PC-3 (cell line): ENCODE results near the gene EXOC2. TPM values are rescaled to one million over a fixed set of nuclear protein-coding genes. Genes with fewer than 3 reads are reported as not detected.

Experiments
- ATAC-seq: fragments of 200-7000 bp; cut with Tn5 transposase; 2 replicates; pipeline ENCODE4 v1.9.1; 2020; ENCODE audit warnings: mild to moderate bottlenecking, moderate library complexity
- BruUV-seq: library from RNA; stranded (reverse); fragments of 400-500 nt; replicated peaks from 2 replicates; lab custom pipeline; 2021; lab: Mats Ljungman, UMichigan
- CTCF ChIA-PET: fragments of 300-600 bp; sonication (Branson Sonifier 250); formaldehyde crosslinking; loops from one replicate; lab custom pipeline; 2022; ENCODE audit warnings: antibody characterized with exemption; lab: Charles Lee
- POLR2A ChIA-PET: fragments of 300-600 bp; sonication (Branson Sonifier 250); formaldehyde crosslinking; loops from one replicate; lab custom pipeline; 2022; ENCODE audit warnings: antibody characterized with exemption; ENCODE audit not compliant: unreplicated experiment; lab: Charles Lee
- DNase-seq: peaks from one replicate; pipeline ENCODE4 v3.0.0-alpha.2; 2015
- H2AFZ ChIP-seq: fragments of 300-600 bp; sonication (generic); 2 replicates; pipeline ENCODE4 v1.6.0; 2016; ENCODE audit warnings: antibody characterized with exemption, low read length
- H3F3A ChIP-seq: fragments of 300-600 bp; sonication (generic); one replicate; pipeline ENCODE4 v1.6.0; 2017; ENCODE audit warnings: antibody characterized with exemption, low read length, control low read depth, mild to moderate bottlenecking; ENCODE audit not compliant: unreplicated experiment
- H3K27ac ChIP-seq: fragments of 300-600 bp; sonication (generic); 2 replicates; pipeline ENCODE4 v1.5.1; 2016; ENCODE audit warnings: mild to moderate bottlenecking, low read length
- H3K27me3 ChIP-seq: fragments of 300-600 bp; sonication (generic); 2 replicates; pipeline ENCODE4 v1.6.1; 2016; ENCODE audit warnings: low read length, mixed read lengths
- H3K36me3 ChIP-seq: fragments of 300-600 bp; sonication (generic); 2 replicates; pipeline ENCODE4 v1.6.1; 2016; ENCODE audit warnings: low read depth, mixed run types, low read length, mixed read lengths
- H3K4me1 ChIP-seq: fragments of 300-600 bp; sonication (generic); 2 replicates; pipeline ENCODE4 v1.5.1; 2016; ENCODE audit warnings: low read length; ENCODE audit not compliant: insufficient read depth
- H3K4me2 ChIP-seq: fragments of 300-600 bp; sonication (generic); 2 replicates; pipeline ENCODE4 v1.6.0; 2016; ENCODE audit warnings: low read length
- H3K4me3 ChIP-seq: fragments of 300-600 bp; sonication (generic); 2 replicates; pipeline ENCODE4 v1.5.1; 2016; ENCODE audit warnings: mild to moderate bottlenecking, low read length, mixed read lengths
- H3K79me2 ChIP-seq: fragments of 300-600 bp; sonication (generic); 2 replicates; pipeline ENCODE4 v1.6.1; 2017; ENCODE audit warnings: low read length, mixed read lengths
- H3K9ac ChIP-seq: fragments of 300-600 bp; sonication (generic); 2 replicates; pipeline ENCODE4 v1.6.0; 2016; ENCODE audit warnings: mild to moderate bottlenecking, low read length
- H3K9me2 ChIP-seq: fragments of 300-600 bp; sonication (generic); replicated peaks from 2 replicates; pipeline ENCODE4 v1.6.1; 2016; ENCODE audit warnings: mixed run types, low read length, mixed read lengths
- H3K9me3 ChIP-seq: fragments of 300-600 bp; sonication (generic); 2 replicates; pipeline ENCODE4 v1.6.1; 2016; ENCODE audit warnings: low read length, mixed read lengths
- H4K20me1 ChIP-seq: fragments of 300-600 bp; sonication (generic); 2 replicates; pipeline ENCODE4 v1.6.1; 2016; ENCODE audit warnings: low read length, mixed read lengths
- CTCF ChIP-seq: fragments of 300-600 bp; sonication (generic); conservative IDR thresholded peaks from 2 replicates; pipeline ENCODE4 v1.5.1; 2017; ENCODE audit warnings: antibody characterized with exemption, low read depth, mild to moderate bottlenecking, low read length
- EZH2 ChIP-seq: fragments of 300-600 bp; sonication (generic); IDR thresholded peaks from one replicate; pipeline ENCODE4 v1.6.1; 2017; ENCODE audit warnings: antibody characterized with exemption, mild to moderate bottlenecking, low read length; ENCODE audit not compliant: unreplicated experiment
- EZH2phosphoT487 ChIP-seq: fragments of 300-600 bp; sonication (generic); IDR thresholded peaks from 2 replicates; pipeline ENCODE4 v1.6.1; 2018; ENCODE audit warnings: mild to moderate bottlenecking, antibody characterized with exemption, low read length, borderline replicate concordance
- intact Hi-C: fragments of 100-400 bp; cut with micrococcal nuclease; formaldehyde crosslinking; loops from 2 replicates; pipeline ENCODE4 v1.9.0; 2023
- total RNA-seq: library from RNA; depleted of rRNA; stranded (reverse); fragments of >200 nt; gene quantifications from 2 replicates; pipeline ENCODE4 v1.2.3, GENCODE V29; 2014

Gene EXOC2
- total RNA-seq, 1 experiment from 2014 or later = 27.7 TPM

GRCh38 chr6:493840-494239 lies 199.1 kb downstream of the EXOC2 start:
- POLR2A ChIA-PET = no interaction called here
- DNase-seq (no peak), ATAC-seq (no peak)
- Histone ChIP-seq H3K4me2 (no peak overlapping the region), H4K20me1 (no peaks in the 10 kb centered on the region), H3K9ac (no peak overlapping the region), H3K4me3 (no peak overlapping the region), H3K27me3 (no peaks in the 10 kb centered on the region), H3K4me1 (no peaks in the 10 kb centered on the region), H3K9me2 (no peaks in the 10 kb centered on the region), H3K36me3 (peaks cover 10% of the 10 kb centered on the region; the same call in 1 of the 2 replicates), H3K27ac (no peak overlapping the region), H2AFZ (no peak overlapping the region), H3K9me3 (no peaks in the 10 kb centered on the region), H3F3A (no peaks in the 10 kb centered on the region), H3K79me2 (no peaks in the 10 kb centered on the region)
- TF ChIP-seq CTCF (no peak), EZH2 (no peak), EZH2phosphoT487 (no peak)
- intact Hi-C loops = no loop called here
- no TSS peak for BruUV-seq
- CTCF ChIA-PET = no interaction called here

GRCh38 chr6:492816-493414 lies 200.0 kb downstream of the EXOC2 start:
- no peaks in the 10 kb centered on the region for H4K20me1 ChIP-seq
- no peak overlapping the region for H3K4me3 ChIP-seq
- H3F3A ChIP-seq = no peaks in the 10 kb centered on the region
- intact Hi-C loops = no loop called here
- no peaks in the 10 kb centered on the region for H3K4me1 ChIP-seq
- no peak overlapping the region for H2AFZ ChIP-seq
- no TSS peak for BruUV-seq
- H3K9me2 ChIP-seq = no peaks in the 10 kb centered on the region
- no peak overlapping the region for H3K27ac ChIP-seq
- no peaks in the 10 kb centered on the region for H3K79me2 ChIP-seq
- no peak for TF ChIP-seq CTCF
- TF ChIP-seq EZH2phosphoT487 = no peak
- TF ChIP-seq EZH2 = no peak
- H3K27me3 ChIP-seq = no peaks in the 10 kb centered on the region
- ChIA-PET CTCF (no interaction called here), POLR2A (no interaction called here)
- H3K9me3 ChIP-seq = no peaks in the 10 kb centered on the region
- H3K9ac ChIP-seq = no peak overlapping the region
- H3K4me2 ChIP-seq = no peak overlapping the region
- H3K36me3 ChIP-seq = peaks cover 10% of the 10 kb centered on the region; the same call in 1 of the 2 replicates
- no peak for ATAC-seq
- DNase-seq = no peak

- DNase-seq = no peak
- intact Hi-C loops = no loop called here
- CTCF ChIA-PET = no interaction called here
- POLR2A ChIA-PET = no interaction called here
- Histone ChIP-seq H3K9me2 (no peaks in the 10 kb centered on the region), H3K4me2 (no peak overlapping the region), H3K4me3 (no peak overlapping the region), H3K79me2 (no peaks in the 10 kb centered on the region), H3K4me1 (no peaks in the 10 kb centered on the region), H3K36me3 (peaks cover 10% of the 10 kb centered on the region; the same call in 1 of the 2 replicates), H3K9ac (no peak overlapping the region), H4K20me1 (no peaks in the 10 kb centered on the region), H3K27me3 (no peaks in the 10 kb centered on the region), H3F3A (no peaks in the 10 kb centered on the region), H3K9me3 (no peaks in the 10 kb centered on the region), H3K27ac (no peak overlapping the region), H2AFZ (no peak overlapping the region)
- no TSS peak for BruUV-seq
- TF ChIP-seq EZH2phosphoT487 (no peak), EZH2 (no peak), CTCF (no peak)
- ATAC-seq = no peak
These were observed 200.8 kb downstream of the EXOC2 start for GRCh38 chr6:492178-492577.
